ENCODE data around the gene ADGRF1. TPM values are rescaled to one million over a fixed set of nuclear protein-coding genes. Genes with fewer than 3 reads are reported as not detected.

The ADGRF1 gene
- total and polyA plus RNA-seq, 2 donors from 2014 or later = 28.6 to 58.8 TPM

- no peaks in the 10 kb centered on the region for H3K27me3 ChIP-seq (ENCODE audit: control insufficient read depth, insufficient read depth, low read length)
- intact Hi-C loops (cut with DNase I) = no loop called here
- H3K4me3 ChIP-seq (ENCODE audit: low read length in 3 of 3) = no peak overlapping the region
- H3K27ac ChIP-seq (ENCODE audit: low read depth in 2 of 2, low read length in 2 of 2) = no peak overlapping the region
- no peak for TF ChIP-seq CTCF (IDR thresholded peaks at IDR 0.05; ENCODE audit: borderline replicate concordance, extremely low read depth, insufficient read depth)
- FAIRE-seq = no peak
- H3K4me1 ChIP-seq (ENCODE audit: control insufficient read depth in 2 of 3, insufficient read depth in 2 of 3, low read depth in 1 of 3, low read length in 3 of 3) = no peaks in the 10 kb centered on the region
- no peaks in the 10 kb centered on the region for H3K36me3 ChIP-seq (ENCODE audit: control insufficient read depth in 2 of 3, insufficient read depth in 3 of 3, low read length in 3 of 3)
- DNase-seq = no peak
- H3K9me3 ChIP-seq (ENCODE audit: control insufficient read depth in 2 of 3, insufficient read depth in 1 of 3, low read length in 3 of 3) = no peaks in the 10 kb centered on the region
- no peak overlapping the region for H3K9ac ChIP-seq (ENCODE audit: low read length in 3 of 3)
Measured at GRCh38 chr6:47022191-47022590, 19.9 kb downstream of the ADGRF1 start.

GRCh38 chr6:47019941-47020340, 22.2 kb downstream of the ADGRF1 start:
- intact Hi-C loops (cut with DNase I) = no loop called here
- no peaks in the 10 kb centered on the region for H3K36me3 ChIP-seq (ENCODE audit: control insufficient read depth in 2 of 3, insufficient read depth in 3 of 3, low read length in 3 of 3)
- no peaks in the 10 kb centered on the region for H3K27me3 ChIP-seq (ENCODE audit: control insufficient read depth, insufficient read depth, low read length)
- H3K9ac ChIP-seq (ENCODE audit: low read length in 3 of 3) = no peak overlapping the region
- no peak for TF ChIP-seq CTCF (IDR thresholded peaks at IDR 0.05; ENCODE audit: borderline replicate concordance, extremely low read depth, insufficient read depth)
- H3K9me3 ChIP-seq (ENCODE audit: control insufficient read depth in 2 of 3, insufficient read depth in 1 of 3, low read length in 3 of 3) = no peaks in the 10 kb centered on the region
- H3K27ac ChIP-seq (ENCODE audit: low read depth in 2 of 2, low read length in 2 of 2) = no peak overlapping the region
- no peaks in the 10 kb centered on the region for H3K4me1 ChIP-seq (ENCODE audit: control insufficient read depth in 2 of 3, insufficient read depth in 2 of 3, low read depth in 1 of 3, low read length in 3 of 3)
- no peak overlapping the region for H3K4me3 ChIP-seq (ENCODE audit: low read length in 3 of 3)
- DNase-seq (no peak), FAIRE-seq (no peak)

GRCh38 chr6:47016909-47017308, 25.2 kb downstream of the ADGRF1 start:
- no peaks in the 10 kb centered on the region for H3K27me3 ChIP-seq (ENCODE audit: control insufficient read depth, insufficient read depth, low read length)
- FAIRE-seq = no peak

More at GRCh38 chr6:47016909-47017308, 25.2 kb downstream of the ADGRF1 start:
- no peaks in the 10 kb centered on the region for H3K9me3 ChIP-seq (ENCODE audit: control insufficient read depth in 2 of 3, insufficient read depth in 1 of 3, low read length in 3 of 3)
- H3K4me1 ChIP-seq (ENCODE audit: control insufficient read depth in 2 of 3, insufficient read depth in 2 of 3, low read depth in 1 of 3, low read length in 3 of 3) = no peaks in the 10 kb centered on the region
- TF ChIP-seq CTCF (IDR thresholded peaks at IDR 0.05; ENCODE audit: borderline replicate concordance, extremely low read depth, insufficient read depth) = no peak
- no peak for DNase-seq
- H3K36me3 ChIP-seq (ENCODE audit: control insufficient read depth in 2 of 3, insufficient read depth in 3 of 3, low read length in 3 of 3) = no peaks in the 10 kb centered on the region
- H3K9ac ChIP-seq (ENCODE audit: low read length in 3 of 3) = no peak overlapping the region
- intact Hi-C loops (cut with DNase I) = no loop called here
- no peak overlapping the region for H3K4me3 ChIP-seq (ENCODE audit: low read length in 3 of 3)
- no peak overlapping the region for H3K27ac ChIP-seq (ENCODE audit: low read depth in 2 of 2, low read length in 2 of 2)
